ENCODE measurements around the gene LNPK. TPM values are rescaled to one million over a fixed set of nuclear protein-coding genes. Genes with fewer than 3 reads are reported as not detected.

LNPK gene
- total and polyA plus RNA-seq, 9 of the 15 experiments (the other 6 are each of a cell fraction or from before 2014, with no cell fraction given) = 6.4 to 40.4 (median 21.3) TPM

- no peak for TF ChIP-seq ZNF165 (CRISPR knock-in tag; IDR thresholded peaks at IDR 0.05; ENCODE audit: borderline replicate concordance)
- no peak for TF ChIP-seq TGIF2 (CRISPR knock-in tag; IDR thresholded peaks at IDR 0.05)
- TF ChIP-seq RBM22 (IDR thresholded peaks at IDR 0.05; ENCODE audit: low read depth, low read length, poor library complexity, severe bottlenecking) = no peak
- no peak for TF ChIP-seq USF1 (CRISPR knock-in tag; IDR thresholded peaks at IDR 0.05)
- TF ChIP-seq KLF1 (tag; IDR thresholded peaks at IDR 0.05) = no peak
- no peak for TF ChIP-seq FOXJ2 (tag; IDR thresholded peaks at IDR 0.05)
- TF ChIP-seq, protein P1, sequence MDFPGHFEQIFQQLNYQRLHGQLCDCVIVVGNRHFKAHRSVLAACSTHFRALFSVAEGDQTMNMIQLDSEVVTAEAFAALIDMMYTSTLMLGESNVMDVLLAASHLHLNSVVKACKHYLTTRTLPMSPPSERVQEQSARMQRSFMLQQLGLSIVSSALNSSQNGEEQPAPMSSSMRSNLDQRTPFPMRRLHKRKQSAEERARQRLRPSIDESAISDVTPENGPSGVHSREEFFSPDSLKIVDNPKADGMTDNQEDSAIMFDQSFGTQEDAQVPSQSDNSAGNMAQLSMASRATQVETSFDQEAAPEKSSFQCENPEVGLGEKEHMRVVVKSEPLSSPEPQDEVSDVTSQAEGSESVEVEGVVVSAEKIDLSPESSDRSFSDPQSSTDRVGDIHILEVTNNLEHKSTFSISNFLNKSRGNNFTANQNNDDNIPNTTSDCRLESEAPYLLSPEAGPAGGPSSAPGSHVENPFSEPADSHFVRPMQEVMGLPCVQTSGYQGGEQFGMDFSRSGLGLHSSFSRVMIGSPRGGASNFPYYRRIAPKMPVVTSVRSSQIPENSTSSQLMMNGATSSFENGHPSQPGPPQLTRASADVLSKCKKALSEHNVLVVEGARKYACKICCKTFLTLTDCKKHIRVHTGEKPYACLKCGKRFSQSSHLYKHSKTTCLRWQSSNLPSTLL (IDR thresholded peaks at IDR 0.05) = no peak
- no peak for TF ChIP-seq RNF2 (IDR thresholded peaks at IDR 0.05)
- no peak for TF ChIP-seq TBP (optimal IDR thresholded peaks at IDR 0.05; ENCODE audit: low read depth, low read length)
- no peak for TF ChIP-seq EWSR1 (IDR thresholded peaks at IDR 0.05; ENCODE audit: borderline replicate concordance, low read depth, partially characterized antibody)
- no peak for TF ChIP-seq GTF2A2 (tag; IDR thresholded peaks at IDR 0.05)
- no peaks in the 10 kb centered on the region for H3K9me1 ChIP-seq (ENCODE audit: control insufficient read depth, insufficient read depth, low read length)
- no peaks in the 10 kb centered on the region for H4K20me1 ChIP-seq (replicated peaks; ENCODE audit: control insufficient read depth, insufficient read depth, low read length)
- ChIA-PET POLR2A (interaction anchor here (1.2 to 1.6 kb wide), 3 partner anchors 10 to 15 kb away, joined by 4 to 5 read pairs (median 4); no protein-coding TSS in a partner anchor), CTCF (ENCODE audit: low intra/inter-chr PET ratio) (no interaction called here)
- H3K79me2 ChIP-seq (ENCODE audit: control insufficient read depth, insufficient read depth, low read length) = no peaks in the 10 kb centered on the region
- no peak for FAIRE-seq
- H3K27me3 ChIP-seq (ENCODE audit: control insufficient read depth in 2 of 2, insufficient read depth in 2 of 2, low read length in 2 of 2) = no peaks in the 10 kb centered on the region
- H3K9me3 ChIP-seq (replicated peaks; ENCODE audit: control insufficient read depth, insufficient read depth, low read depth, low read length) = no peaks in the 10 kb centered on the region
- no TSS peak for BruUV-seq (replicated peaks)
- ATAC-seq = no peak
- no peak overlapping the region for H3K27ac ChIP-seq (ENCODE audit: extremely low read depth, low read depth, low read length)
- no peak overlapping the region for H3K4me2 ChIP-seq (ENCODE audit: insufficient read depth, low read length)
- H3K36me3 ChIP-seq (ENCODE audit: control insufficient read depth, insufficient read depth, low read length) = no peaks in the 10 kb centered on the region
- H3K4me1 ChIP-seq (replicated peaks in 1 of 2; ENCODE audit: control insufficient read depth in 2 of 2, insufficient read depth in 2 of 2, low read length in 2 of 2) = peaks cover 9 to 13% of the 10 kb centered on the region in 2 experiments
- 39% methylated on average over 2 of the region's 2 CpGs for WGBS (ENCODE audit: insufficient coverage, low coverage, missing lambda C conversion rate)
- H2AFZ ChIP-seq (ENCODE audit: low read depth, low read length) = no peak overlapping the region
- no peak overlapping the region for H3K9ac ChIP-seq (ENCODE audit: insufficient read depth in 1 of 2, low read depth in 2 of 2, low read length in 2 of 2)
- in situ Hi-C loops (cut with MboI) = no loop called here
- DNase-seq (ENCODE audit: extremely low read depth in 1 of 4, low spot score in 3 of 4) = no peak
- intact Hi-C loops (cut with micrococcal nuclease) = no loop called here
- no peak overlapping the region for H3K4me3 ChIP-seq
These were observed 22.0 kb upstream of the LNPK start for GRCh38 chr2:176024083-176024482.

Measured in K562 (cell line).